Panc1 (cell line): Measurements from ENCODE around the gene MRGPRE. TPM values are rescaled to one million over a fixed set of nuclear protein-coding genes. Genes with fewer than 3 reads are reported as not detected.

Experiments
- ATAC-seq: fragments of 200-7000 bp; cut with Tn5 transposase; 2 replicates; pipeline ENCODE4 v1.9.1; 2020; ENCODE audit warnings: mild to moderate bottlenecking, moderate library complexity
- BruUV-seq: library from RNA; stranded (reverse); fragments of 400-500 nt; replicated peaks from 2 replicates; lab custom pipeline; 2021; lab: Mats Ljungman, UMichigan
- CTCF ChIA-PET: fragments of 300-600 bp; sonication (Branson Sonifier 250); formaldehyde crosslinking; loops from one replicate; lab custom pipeline; 2022; ENCODE audit warnings: antibody characterized with exemption; lab: Charles Lee
- POLR2A ChIA-PET: fragments of 300-600 bp; sonication (Branson Sonifier 250); formaldehyde crosslinking; loops from one replicate; lab custom pipeline; 2022; ENCODE audit warnings: antibody characterized with exemption; lab: Charles Lee
- DNase-seq: peaks from one replicate; pipeline ENCODE4 v3.0.0-alpha.2; 2010; ENCODE audit warnings: low read depth, low spot score
- H3K27ac ChIP-seq: 2 replicates; pipeline ENCODE4 v1.5.1; 2011; ENCODE audit warnings: mild to moderate bottlenecking, low read length, inconsistent platforms
- H3K27me3 ChIP-seq: fragments of 200-500 bp; sonication (Bioruptor generic); 2 replicates; pipeline ENCODE4 v1.6.0; 2014; ENCODE audit warnings: low read length, inconsistent platforms; ENCODE audit not compliant: control insufficient read depth, insufficient read depth
- H3K36me3 ChIP-seq: fragments of 200-500 bp; sonication (Bioruptor generic); 2 replicates; pipeline ENCODE4 v1.5.1; 2014; ENCODE audit warnings: inconsistent platforms, mild to moderate bottlenecking, low read length, moderate library complexity; ENCODE audit not compliant: control insufficient read depth, insufficient read depth
- H3K4me1 ChIP-seq: 2 replicates; pipeline ENCODE4 v1.5.1; 2011; ENCODE audit warnings: inconsistent platforms, mild to moderate bottlenecking, low read length, moderate library complexity; ENCODE audit not compliant: control insufficient read depth, insufficient read depth
- H3K4me3 ChIP-seq, 2 experiments: 2 replicates each; pipeline ENCODE4 v1.5.1; 2011 to 2012; ENCODE audit warnings: low read depth in 2 of 2, low read length in 2 of 2, mild to moderate bottlenecking in 2 of 2, inconsistent platforms in 1 of 2, moderate library complexity in 1 of 2
- H3K9me3 ChIP-seq: fragments of 200-500 bp; sonication (Bioruptor generic); 2 replicates; pipeline ENCODE4 v1.5.1; 2014; ENCODE audit warnings: low read depth, mild to moderate bottlenecking, inconsistent platforms, low read length, moderate library complexity; ENCODE audit not compliant: control insufficient read depth, insufficient read depth
- POLR2AphosphoS5 ChIP-seq: IDR thresholded peaks from 2 replicates; pipeline ENCODE4 v1.6.1; 2012; ENCODE audit warnings: mild to moderate bottlenecking, low read depth, low read length, moderate library complexity
- SIN3A ChIP-seq: IDR thresholded peaks from 2 replicates; pipeline ENCODE4 v1.6.1; 2012; ENCODE audit warnings: low read depth, mild to moderate bottlenecking, low read length, moderate library complexity, borderline replicate concordance; ENCODE audit not compliant: insufficient read depth
- TCF7L2 ChIP-seq: IDR thresholded peaks from 2 replicates; pipeline ENCODE4 v1.6.1; 2011; ENCODE audit warnings: mild to moderate bottlenecking, low read depth, low read length, inconsistent platforms
- in situ Hi-C: cut with HindIII; loops from 2 replicates; pipeline ENCODE4 v1.10.0; 2016; ENCODE audit warnings: low sequenced_read_pairs, low pct_unique_long_range_greater_than_20kb
- intact Hi-C: fragments of 100-400 bp; cut with micrococcal nuclease; formaldehyde crosslinking; loops from one replicate; pipeline ENCODE4 v1.10.0; 2022; ENCODE audit not compliant: unreplicated experiment
- total RNA-seq: library from RNA; stranded (reverse); gene quantifications from one replicate; pipeline ENCODE4 v1.2.1, GENCODE V29; 2021; ENCODE audit not compliant: unreplicated experiment
- TF ChIP-seq, protein P1 (sequence below): fragments of 450-650 bp; IDR thresholded peaks from 2 replicates; pipeline ENCODE4 v1.5.1; 2017; ENCODE audit warnings: mild to moderate bottlenecking
- TF ChIP-seq, protein P2 (sequence below), 2 experiments: IDR thresholded peaks; 2 replicates each; pipeline ENCODE4 v1.6.1; 2011 to 2012; ENCODE audit warnings: low read depth in 2 of 2, control low read depth in 1 of 2, low read length in 1 of 2, mild to moderate bottlenecking in 1 of 2, moderate library complexity in 1 of 2; ENCODE audit not compliant: insufficient read depth in 1 of 2

Gene MRGPRE
- total RNA-seq, 1 experiment from 2014 or later, result 0.13 TPM

DNA sequence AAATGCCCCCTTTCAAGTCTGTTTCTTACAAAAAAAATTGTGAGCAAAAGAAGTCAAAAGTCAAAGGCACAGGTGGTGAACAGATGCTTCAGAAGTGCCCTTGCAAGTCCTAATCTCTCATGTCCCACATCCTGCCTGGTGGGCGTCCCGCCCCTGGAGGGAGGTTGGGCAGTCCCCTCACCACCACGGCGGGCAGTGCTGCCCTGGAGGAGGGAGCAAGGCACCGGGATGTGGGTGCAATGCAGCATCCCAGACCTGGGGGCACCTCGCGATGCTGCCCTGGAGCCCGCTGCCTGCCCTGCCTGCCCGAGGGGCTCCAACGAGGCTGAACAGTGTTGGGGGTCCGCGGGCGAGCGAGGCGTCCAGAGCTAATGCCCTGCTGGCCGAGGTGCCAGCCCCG lies 29.5 kb downstream of the MRGPRE start:
- BruUV-seq, result no TSS peak
- no peaks in the 10 kb centered on the region for H3K9me3 ChIP-seq
- ChIA-PET CTCF (no interaction called here), POLR2A (no interaction called here)
- ATAC-seq, result no peak
- intact Hi-C loops (no loop called here), in situ Hi-C loops (no loop called here)
- H3K4me1 ChIP-seq, result peaks cover 5% of the 10 kb centered on the region; the same call in 1 of the 2 replicates
- H3K27ac ChIP-seq, result no peak overlapping the region
- TF ChIP-seq SIN3A, result no peak
- peaks cover 15% of the 10 kb centered on the region for H3K27me3 ChIP-seq
- no peak overlapping the region for H3K4me3 ChIP-seq
- DNase-seq, result no peak
- no peaks in the 10 kb centered on the region for H3K36me3 ChIP-seq

DNA sequence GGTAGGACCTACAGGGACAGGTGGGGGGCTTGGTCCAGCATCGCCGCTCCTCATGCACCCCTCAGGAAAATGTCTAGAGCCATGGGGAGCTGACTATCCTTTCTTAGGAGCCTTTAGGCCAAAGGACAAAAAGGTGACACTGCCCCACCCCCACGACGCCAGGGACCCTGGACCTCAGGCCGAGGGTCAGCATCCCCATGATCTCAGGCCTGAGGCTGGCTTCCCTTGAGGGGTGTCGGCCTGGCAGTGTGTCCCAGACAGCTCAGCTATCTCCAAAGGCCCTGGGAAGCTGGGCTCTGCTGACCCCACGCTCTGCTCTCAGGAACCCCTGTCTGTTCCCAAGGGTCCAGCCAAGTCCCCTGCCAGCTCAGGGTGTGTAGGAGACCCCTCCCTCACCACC lies 29.9 kb downstream of the MRGPRE start:
- peaks cover 5% of the 10 kb centered on the region; the same call in 1 of the 2 replicates for H3K4me1 ChIP-seq
- H3K36me3 ChIP-seq, result no peaks in the 10 kb centered on the region
- POLR2A ChIA-PET, result no interaction called here
- H3K27ac ChIP-seq, result no peak overlapping the region
- BruUV-seq, result no TSS peak
- no peak for ATAC-seq
- H3K9me3 ChIP-seq, result no peaks in the 10 kb centered on the region
- intact Hi-C loops (no loop called here), in situ Hi-C loops (no loop called here)
- H3K4me3 ChIP-seq, result no peak overlapping the region
- DNase-seq, result no peak
- TF ChIP-seq, protein P1, sequence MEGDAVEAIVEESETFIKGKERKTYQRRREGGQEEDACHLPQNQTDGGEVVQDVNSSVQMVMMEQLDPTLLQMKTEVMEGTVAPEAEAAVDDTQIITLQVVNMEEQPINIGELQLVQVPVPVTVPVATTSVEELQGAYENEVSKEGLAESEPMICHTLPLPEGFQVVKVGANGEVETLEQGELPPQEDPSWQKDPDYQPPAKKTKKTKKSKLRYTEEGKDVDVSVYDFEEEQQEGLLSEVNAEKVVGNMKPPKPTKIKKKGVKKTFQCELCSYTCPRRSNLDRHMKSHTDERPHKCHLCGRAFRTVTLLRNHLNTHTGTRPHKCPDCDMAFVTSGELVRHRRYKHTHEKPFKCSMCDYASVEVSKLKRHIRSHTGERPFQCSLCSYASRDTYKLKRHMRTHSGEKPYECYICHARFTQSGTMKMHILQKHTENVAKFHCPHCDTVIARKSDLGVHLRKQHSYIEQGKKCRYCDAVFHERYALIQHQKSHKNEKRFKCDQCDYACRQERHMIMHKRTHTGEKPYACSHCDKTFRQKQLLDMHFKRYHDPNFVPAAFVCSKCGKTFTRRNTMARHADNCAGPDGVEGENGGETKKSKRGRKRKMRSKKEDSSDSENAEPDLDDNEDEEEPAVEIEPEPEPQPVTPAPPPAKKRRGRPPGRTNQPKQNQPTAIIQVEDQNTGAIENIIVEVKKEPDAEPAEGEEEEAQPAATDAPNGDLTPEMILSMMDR, result no peak
- TF ChIP-seq TCF7L2 (no peak), SIN3A (no peak), POLR2AphosphoS5 (no peak)
- H3K27me3 ChIP-seq, result peaks cover 15% of the 10 kb centered on the region
- CTCF ChIA-PET, result no interaction called here

DNA sequence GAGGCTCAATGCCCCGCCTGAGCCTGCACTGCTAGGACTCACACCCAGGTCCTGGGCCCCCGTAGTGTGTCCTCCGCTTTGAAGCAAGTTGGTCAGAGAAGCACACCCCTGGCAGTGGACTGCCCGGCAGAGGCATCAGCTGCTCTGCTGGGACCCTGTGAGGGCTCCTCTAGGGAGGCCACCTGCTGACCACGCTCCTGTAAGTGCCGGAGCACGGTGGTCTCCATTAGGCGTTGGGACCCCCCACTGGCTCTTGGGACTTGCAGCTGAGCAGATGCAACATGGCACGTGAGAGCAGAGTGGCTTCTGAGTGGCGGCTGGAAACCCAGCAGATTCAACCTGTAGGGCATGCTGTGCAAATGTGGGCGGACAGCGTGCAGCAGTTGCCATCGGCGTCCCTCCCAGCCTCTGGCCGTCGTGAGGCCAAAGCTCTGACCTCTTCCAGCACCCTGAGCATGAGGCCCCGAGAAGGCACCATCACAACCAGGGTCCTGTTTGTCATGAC lies 30.5 kb downstream of the MRGPRE start:
- intact Hi-C loops, result no loop called here
- Histone ChIP-seq H3K9me3 (no peaks in the 10 kb centered on the region), H3K4me3 (no peak overlapping the region), H3K36me3 (no peaks in the 10 kb centered on the region), H3K27ac (no peak overlapping the region), H3K27me3 (peaks cover 15% of the 10 kb centered on the region), H3K4me1 (peaks cover 5% of the 10 kb centered on the region; the same call in 1 of the 2 replicates)
- ATAC-seq (no peak), DNase-seq (no peak)
- in situ Hi-C loops, result no loop called here
- ChIA-PET CTCF (no interaction called here), POLR2A (no interaction called here)
- no TSS peak for BruUV-seq
- TF ChIP-seq POLR2AphosphoS5, result no peak
- TF ChIP-seq SIN3A, result no peak
- no peak for TF ChIP-seq TCF7L2
- TF ChIP-seq, protein P1, result no peak
- TF ChIP-seq, protein P2, sequence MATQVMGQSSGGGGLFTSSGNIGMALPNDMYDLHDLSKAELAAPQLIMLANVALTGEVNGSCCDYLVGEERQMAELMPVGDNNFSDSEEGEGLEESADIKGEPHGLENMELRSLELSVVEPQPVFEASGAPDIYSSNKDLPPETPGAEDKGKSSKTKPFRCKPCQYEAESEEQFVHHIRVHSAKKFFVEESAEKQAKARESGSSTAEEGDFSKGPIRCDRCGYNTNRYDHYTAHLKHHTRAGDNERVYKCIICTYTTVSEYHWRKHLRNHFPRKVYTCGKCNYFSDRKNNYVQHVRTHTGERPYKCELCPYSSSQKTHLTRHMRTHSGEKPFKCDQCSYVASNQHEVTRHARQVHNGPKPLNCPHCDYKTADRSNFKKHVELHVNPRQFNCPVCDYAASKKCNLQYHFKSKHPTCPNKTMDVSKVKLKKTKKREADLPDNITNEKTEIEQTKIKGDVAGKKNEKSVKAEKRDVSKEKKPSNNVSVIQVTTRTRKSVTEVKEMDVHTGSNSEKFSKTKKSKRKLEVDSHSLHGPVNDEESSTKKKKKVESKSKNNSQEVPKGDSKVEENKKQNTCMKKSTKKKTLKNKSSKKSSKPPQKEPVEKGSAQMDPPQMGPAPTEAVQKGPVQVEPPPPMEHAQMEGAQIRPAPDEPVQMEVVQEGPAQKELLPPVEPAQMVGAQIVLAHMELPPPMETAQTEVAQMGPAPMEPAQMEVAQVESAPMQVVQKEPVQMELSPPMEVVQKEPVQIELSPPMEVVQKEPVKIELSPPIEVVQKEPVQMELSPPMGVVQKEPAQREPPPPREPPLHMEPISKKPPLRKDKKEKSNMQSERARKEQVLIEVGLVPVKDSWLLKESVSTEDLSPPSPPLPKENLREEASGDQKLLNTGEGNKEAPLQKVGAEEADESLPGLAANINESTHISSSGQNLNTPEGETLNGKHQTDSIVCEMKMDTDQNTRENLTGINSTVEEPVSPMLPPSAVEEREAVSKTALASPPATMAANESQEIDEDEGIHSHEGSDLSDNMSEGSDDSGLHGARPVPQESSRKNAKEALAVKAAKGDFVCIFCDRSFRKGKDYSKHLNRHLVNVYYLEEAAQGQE (IDR thresholded peaks at IDR 0.05; ENCODE audit: insufficient read depth in 1 of 2, low read depth in 2 of 2, low read length in 1 of 2), result no peak
